Immature natural killer cell (primary cell): ENCODE measurements around the gene TMEM219. TPM values are rescaled to one million over a fixed set of nuclear protein-coding genes. Genes with fewer than 3 reads are reported as not detected.
"Not testable (repeated sequence)": the region's sequence is repeated elsewhere in the genome, so short reads cannot be mapped to it uniquely, and the experiment has no call there.

Experiments used
- DNase-seq, 3 donors: peaks; one replicate each; pipeline ENCODE4 v3.0.0; 2022; ENCODE audit warnings: mixed read lengths in 1 of 3
- H3K27ac Mint-ChIP-seq, 6 donors: one replicate each; pipeline ENCODE4 v1.8.0; 2020; ENCODE audit warnings: mixed read lengths in 6 of 6, mild to moderate bottlenecking in 5 of 6, inconsistent platforms in 4 of 6, moderate library complexity in 3 of 6
- H3K27me3 Mint-ChIP-seq, 3 donors: one replicate each; pipeline ENCODE4 v1.8.0; 2020 to 2021; ENCODE audit warnings: low read depth in 3 of 3, mild to moderate bottlenecking in 3 of 3, mixed read lengths in 3 of 3, moderate library complexity in 3 of 3, inconsistent platforms in 1 of 3
- H3K36me3 Mint-ChIP-seq, 3 donors: one replicate each; pipeline ENCODE4 v1.8.0; 2020; ENCODE audit warnings: mixed read lengths in 3 of 3, inconsistent platforms in 2 of 3, mild to moderate bottlenecking in 2 of 3
- H3K4me1 Mint-ChIP-seq, 2 donors: one replicate each; pipeline ENCODE4 v1.8.0; 2020; ENCODE audit warnings: inconsistent platforms in 2 of 2, mild to moderate bottlenecking in 2 of 2, mixed read lengths in 2 of 2, moderate library complexity in 1 of 2
- H3K4me3 Mint-ChIP-seq, 5 donors: one replicate each; pipeline ENCODE4 v1.8.0; 2020; ENCODE audit warnings: mild to moderate bottlenecking in 5 of 5, mixed read lengths in 5 of 5, inconsistent platforms in 3 of 5, moderate library complexity in 3 of 5
- H3K9me3 Mint-ChIP-seq, 6 donors: one replicate each; pipeline ENCODE4 v1.8.0; 2020; ENCODE audit warnings: mild to moderate bottlenecking in 6 of 6, mixed read lengths in 6 of 6, inconsistent platforms in 4 of 6, moderate library complexity in 3 of 6
- polyA plus RNA-seq, 3 donors: library from polyadenylated mRNA; unstranded; fragments of 300-500 nt; fragmentation: Illumina TruSeq; gene quantifications; one replicate each; pipeline ENCODE4 v1.2.3, GENCODE V29; 2021

Gene TMEM219
- polyA plus RNA-seq, 3 donors from 2014 or later, result 157 to 243 (median 216) TPM

DNA sequence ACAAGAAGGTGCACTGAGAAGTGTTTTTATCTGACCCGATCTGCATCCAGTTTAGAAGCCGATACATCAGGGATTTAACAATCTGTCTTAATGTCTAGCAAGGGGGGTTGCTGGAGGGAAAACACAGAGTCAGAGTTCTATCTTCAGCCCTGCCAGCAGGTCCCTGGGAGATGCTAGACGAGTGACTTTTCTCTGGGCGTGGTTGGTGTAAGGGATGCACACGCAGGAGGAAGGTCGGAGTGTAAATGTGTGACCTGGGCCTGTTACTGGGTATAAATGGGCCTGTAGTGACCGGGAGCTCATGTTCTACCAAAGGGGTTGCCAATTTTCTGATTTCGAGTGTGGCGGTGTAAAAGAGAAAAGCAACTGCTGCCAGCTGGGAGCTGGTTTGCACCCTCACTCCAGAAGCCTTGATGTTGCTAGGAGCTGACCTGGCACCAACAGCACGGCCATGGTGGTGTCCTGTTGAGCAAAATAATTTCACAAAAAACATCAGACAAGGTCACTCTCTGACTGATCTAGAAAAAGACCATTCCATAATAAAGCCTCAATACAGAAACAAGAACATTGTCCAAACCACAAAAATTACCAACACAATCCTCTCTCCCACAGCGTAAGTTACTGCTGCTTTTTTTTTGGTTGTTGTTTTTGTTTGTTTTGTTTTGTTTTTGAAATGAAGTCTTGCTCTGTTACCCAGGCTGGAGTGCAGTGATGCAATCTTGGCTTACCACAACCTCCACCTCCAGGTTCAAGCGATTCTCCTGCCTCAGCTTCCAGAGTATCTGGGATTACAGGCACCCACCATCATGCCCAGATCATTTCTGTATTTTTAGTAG lies 34.6 kb upstream of the TMEM219 start:
- H3K36me3 Mint-ChIP-seq, result peaks cover 0 to 4% (median 0%) of the 10 kb centered on the region in 3 donors

DNA sequence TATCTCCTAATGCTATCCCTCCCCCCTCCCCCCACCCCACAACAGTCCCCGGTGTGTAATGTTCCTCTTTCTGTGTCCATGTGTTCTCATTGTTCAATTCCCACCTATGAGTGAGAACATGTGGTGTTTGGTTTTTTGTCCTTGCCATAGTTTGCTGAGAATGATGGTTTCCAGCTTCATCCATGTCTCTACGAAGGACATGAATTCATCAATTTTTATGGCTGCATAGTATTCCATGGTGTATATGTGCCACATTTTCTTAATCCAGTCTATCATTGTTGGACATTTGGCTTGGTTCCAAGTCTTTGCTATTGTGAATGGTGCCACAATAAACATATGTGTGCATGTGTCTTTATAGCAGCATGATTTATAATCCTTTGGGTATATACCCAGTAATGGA lies 30.1 kb upstream of the TMEM219 start:
- not testable (repeated sequence) for H3K27ac Mint-ChIP-seq, H3K9me3 Mint-ChIP-seq, DNase-seq, H3K4me1 Mint-ChIP-seq, H3K36me3 Mint-ChIP-seq, H3K27me3 Mint-ChIP-seq, H3K4me3 Mint-ChIP-seq

More for the DNA sequence above, 34.6 kb upstream of the TMEM219 start:
- peaks cover 7 to 11% (median 7%) of the 10 kb centered on the region in 3 donors for H3K27me3 Mint-ChIP-seq
- H3K9me3 Mint-ChIP-seq, result no peaks in the 10 kb centered on the region
- DNase-seq, result no peak
- peak overlapping the region; percentile 84 to 98 (median 96) for H3K27ac Mint-ChIP-seq
- peaks cover 31 to 42% of the 10 kb centered on the region in 2 donors for H3K4me1 Mint-ChIP-seq
- H3K4me3 Mint-ChIP-seq, result peak overlapping the region; percentile 94 to 96 (median 95)

DNA sequence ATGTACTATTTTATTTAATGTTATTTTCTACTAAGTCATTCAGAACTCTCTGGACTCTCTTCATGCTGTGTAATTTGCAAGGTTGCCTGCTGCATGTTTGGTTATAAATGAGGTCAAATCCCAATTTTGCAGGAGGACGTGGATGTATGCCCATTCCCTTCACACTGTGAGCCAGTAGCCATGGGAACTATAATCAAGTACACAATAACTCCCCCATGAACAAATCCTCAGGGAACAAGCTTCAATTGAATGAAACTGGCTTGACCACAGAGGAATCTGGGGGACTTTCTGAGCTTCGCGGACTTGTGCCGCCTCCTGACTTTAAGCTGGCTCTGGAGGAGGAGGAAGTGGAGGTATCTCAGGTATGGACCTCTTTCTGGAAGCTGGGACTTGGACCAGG lies 21.2 kb upstream of the TMEM219 start:
- H3K4me1 Mint-ChIP-seq, result no peaks in the 10 kb centered on the region
- H3K27ac Mint-ChIP-seq, result no peak overlapping the region
- H3K27me3 Mint-ChIP-seq, result peaks cover 6 to 13% (median 7%) of the 10 kb centered on the region in 3 donors
- no peak for DNase-seq
- no peaks in the 10 kb centered on the region for H3K9me3 Mint-ChIP-seq
- H3K4me3 Mint-ChIP-seq, result no peak overlapping the region
- no peaks in the 10 kb centered on the region for H3K36me3 Mint-ChIP-seq

- Mint-ChIP-seq H3K27ac (no peak overlapping the region), H3K36me3 (no peaks in the 10 kb centered on the region), H3K9me3 (no peaks in the 10 kb centered on the region), H3K4me3 (no peak overlapping the region), H3K27me3 (peaks cover 3 to 10% (median 5%) of the 10 kb centered on the region in 3 donors), H3K4me1 (no peaks in the 10 kb centered on the region)
- DNase-seq, result no peak
Measured at GRCh38 chr16:29943846-29944799, 17.8 kb upstream of the TMEM219 start.

GRCh38 chr16:29947897-29948296 lies 14.0 kb upstream of the TMEM219 start:
- Mint-ChIP-seq H3K9me3 (peaks cover 0 to 4% (median under 1%) of the 10 kb centered on the region in 6 donors), H3K4me1 (no peaks in the 10 kb centered on the region), H3K27ac (no peak overlapping the region), H3K36me3 (no peaks in the 10 kb centered on the region), H3K4me3 (no peak overlapping the region), H3K27me3 (peaks cover 0 to 4% (median 3%) of the 10 kb centered on the region in 3 donors)
- no peak for DNase-seq

GRCh38 chr16:29950806-29951461 lies 10.9 kb upstream of the TMEM219 start:
- no peak overlapping the region for H3K27ac Mint-ChIP-seq
- no peaks in the 10 kb centered on the region for H3K4me1 Mint-ChIP-seq
- DNase-seq, result no peak
- no peaks in the 10 kb centered on the region for H3K36me3 Mint-ChIP-seq
- peaks cover 0 to 4% (median 0%) of the 10 kb centered on the region in 3 donors for H3K27me3 Mint-ChIP-seq
- H3K4me3 Mint-ChIP-seq, result no peak overlapping the region
- peaks cover 0 to 4% (median under 1%) of the 10 kb centered on the region in 6 donors for H3K9me3 Mint-ChIP-seq

GRCh38 chr16:29951625-29952365 lies 10.1 kb upstream of the TMEM219 start:
- Mint-ChIP-seq H3K36me3 (no peaks in the 10 kb centered on the region), H3K27me3 (peaks cover 0 to 4% (median 0%) of the 10 kb centered on the region in 3 donors), H3K27ac (no peak overlapping the region), H3K9me3 (peaks cover 0 to 4% (median under 1%) of the 10 kb centered on the region in 6 donors), H3K4me1 (no peaks in the 10 kb centered on the region), H3K4me3 (no peak overlapping the region)
- DNase-seq, result no peak

- peaks cover 0 to 4% (median 2%) of the 10 kb centered on the region in 3 donors for H3K27me3 Mint-ChIP-seq
- H3K4me3 Mint-ChIP-seq, result no peak overlapping the region
- no peaks in the 10 kb centered on the region for H3K36me3 Mint-ChIP-seq
- H3K4me1 Mint-ChIP-seq, result peaks cover 18 to 22% of the 10 kb centered on the region in 2 donors
- peak overlapping the region in 1 of 6 donors; percentile 21 for H3K27ac Mint-ChIP-seq
- DNase-seq, result no peak
- H3K9me3 Mint-ChIP-seq, result no peaks in the 10 kb centered on the region
Measured at GRCh38 chr16:29958756-29959155, 3.1 kb upstream of the TMEM219 start.

GRCh38 chr16:29959293-29959692 lies 2.6 kb upstream of the TMEM219 start:
- Mint-ChIP-seq H3K4me1 (peaks cover 18 to 22% of the 10 kb centered on the region in 2 donors), H3K27ac (no peak overlapping the region), H3K9me3 (no peaks in the 10 kb centered on the region), H3K4me3 (no peak overlapping the region), H3K27me3 (peaks cover 0 to 4% (median 2%) of the 10 kb centered on the region in 3 donors), H3K36me3 (no peaks in the 10 kb centered on the region)
- no peak for DNase-seq

DNA sequence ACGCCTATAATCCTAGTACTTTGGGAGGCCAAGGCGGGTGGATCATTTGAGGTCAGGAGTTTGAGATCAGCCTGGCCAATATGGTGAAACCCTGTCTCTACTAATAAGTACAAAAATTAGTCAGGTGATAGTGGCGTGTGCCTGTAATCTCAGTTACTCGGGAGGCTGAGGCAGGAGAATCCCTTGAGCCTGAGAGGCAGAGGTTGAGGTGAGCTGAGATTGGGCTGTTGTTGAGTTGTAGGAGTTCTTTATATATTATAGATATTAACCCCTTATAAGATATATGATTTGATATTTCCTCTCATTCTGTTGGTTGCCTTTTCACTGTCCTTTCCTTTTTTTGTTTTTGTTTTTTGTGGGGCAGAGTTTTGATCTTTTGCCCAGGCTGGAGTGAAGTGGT lies 2.1 kb upstream of the TMEM219 start:
- H3K4me3 Mint-ChIP-seq, result peak overlapping the region; percentile 2 to 60 (median 38)
- not testable (repeated sequence) for H3K36me3 Mint-ChIP-seq, H3K9me3 Mint-ChIP-seq, H3K27me3 Mint-ChIP-seq, DNase-seq
- H3K27ac Mint-ChIP-seq, result peak overlapping the region in 2 of 6 donors; percentile 20 to 34
- H3K4me1 Mint-ChIP-seq, result peaks cover 20 to 22% of the 10 kb centered on the region in 2 donors

GRCh38 chr16:29961127-29961478 lies 776 bp upstream of the TMEM219 start:
- Mint-ChIP-seq H3K27ac (peak overlapping the region; percentile 90 to 94 (median 92)), H3K36me3 (peaks cover 0 to 3% (median 0%) of the 10 kb centered on the region in 3 donors), H3K4me3 (peak overlapping the region; percentile 88 to 92 (median 91)), H3K4me1 (peaks cover 20 to 22% of the 10 kb centered on the region in 2 donors), H3K27me3 (peaks cover 0 to 4% (median 2%) of the 10 kb centered on the region in 3 donors), H3K9me3 (no peaks in the 10 kb centered on the region)
- DNase-seq, result no peak

DNA sequence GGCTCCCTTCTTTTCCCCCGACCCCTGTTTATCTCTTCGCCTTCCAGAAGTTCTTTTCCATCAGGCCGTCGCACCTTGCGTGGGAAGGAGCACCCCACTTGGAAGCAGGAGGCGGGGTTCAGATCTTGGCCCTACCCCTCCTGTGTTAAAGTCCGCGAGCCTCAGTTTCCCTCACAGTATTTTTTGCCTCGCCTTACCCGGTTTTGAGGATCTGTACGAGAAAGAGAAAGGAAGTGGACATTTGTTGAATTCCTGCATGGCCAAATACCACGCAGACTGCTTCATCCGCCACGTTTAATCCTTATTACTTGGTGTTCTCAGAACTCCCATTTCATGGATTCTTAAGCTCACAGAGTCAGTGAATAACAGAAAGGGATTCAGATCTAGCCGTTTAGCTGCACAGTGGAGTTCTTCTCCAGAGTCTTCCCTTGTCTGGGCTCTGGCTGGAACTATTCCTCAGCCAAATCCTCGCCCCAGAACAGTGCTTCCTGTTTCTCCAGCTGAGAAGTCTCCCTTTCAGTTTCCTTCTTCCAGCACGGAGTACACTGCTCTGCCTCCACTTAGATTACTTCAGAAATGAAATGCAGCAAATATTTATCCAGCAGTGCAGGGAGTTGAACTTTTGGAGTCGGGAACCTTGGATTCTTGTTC lies 590 bp downstream of the TMEM219 start:
- peak overlapping the region; percentile 91 to 96 (median 94) for H3K27ac Mint-ChIP-seq
- H3K9me3 Mint-ChIP-seq, result no peaks in the 10 kb centered on the region
- H3K4me1 Mint-ChIP-seq, result peaks cover 20 to 22% of the 10 kb centered on the region in 2 donors
- peak overlapping the region; percentile 88 to 93 (median 92) for H3K4me3 Mint-ChIP-seq
- H3K36me3 Mint-ChIP-seq, result peaks cover 0 to 3% (median 0%) of the 10 kb centered on the region in 3 donors
- peaks cover 0 to 4% (median 2%) of the 10 kb centered on the region in 3 donors for H3K27me3 Mint-ChIP-seq
- peak in 2 of 3 donors; percentile 7 to 14 for DNase-seq
